NCI-H2029 treated with DMSO at 0.1 percent for 48 hours (cell line): ENCODE measurements around the gene OAS3.

ENCODE experiments used
- DNase-seq: peaks from one replicate; lab custom pipeline; 2025; lab: John Stamatoyannopoulos, UW

The OAS3 gene

GRCh38 chr12:113016796-113017195, 78.5 kb downstream of the OAS3 start:
- no peak for DNase-seq

- DNase-seq = no peak
Observed at GRCh38 chr12:113019025-113019424, 80.8 kb downstream of the OAS3 start.

- no peak for DNase-seq
Observed at GRCh38 chr12:113021500-113021899, 83.2 kb downstream of the OAS3 start.
